ENCODE measurements around the gene DUSP28. TPM values are rescaled to one million over a fixed set of nuclear protein-coding genes. Genes with fewer than 3 reads are reported as not detected.

DUSP28 gene
- total and polyA plus RNA-seq, 2 of the 13 experiments (the other 11 are each of a cell fraction or from before 2014, with no cell fraction given) = 5.2 to 8.6 TPM

- TF ChIP-seq, protein P1, sequence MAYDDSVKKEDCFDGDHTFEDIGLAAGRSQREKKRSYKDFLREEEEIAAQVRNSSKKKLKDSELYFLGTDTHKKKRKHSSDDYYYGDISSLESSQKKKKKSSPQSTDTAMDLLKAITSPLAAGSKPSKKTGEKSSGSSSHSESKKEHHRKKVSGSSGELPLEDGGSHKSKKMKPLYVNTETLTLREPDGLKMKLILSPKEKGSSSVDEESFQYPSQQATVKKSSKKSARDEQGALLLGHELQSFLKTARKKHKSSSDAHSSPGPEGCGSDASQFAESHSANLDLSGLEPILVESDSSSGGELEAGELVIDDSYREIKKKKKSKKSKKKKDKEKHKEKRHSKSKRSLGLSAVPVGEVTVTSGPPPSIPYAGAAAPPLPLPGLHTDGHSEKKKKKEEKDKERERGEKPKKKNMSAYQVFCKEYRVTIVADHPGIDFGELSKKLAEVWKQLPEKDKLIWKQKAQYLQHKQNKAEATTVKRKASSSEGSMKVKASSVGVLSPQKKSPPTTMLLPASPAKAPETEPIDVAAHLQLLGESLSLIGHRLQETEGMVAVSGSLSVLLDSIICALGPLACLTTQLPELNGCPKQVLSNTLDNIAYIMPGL (CRISPR knock-in tag; IDR thresholded peaks at IDR 0.05; ENCODE audit: borderline replicate concordance in 1 of 2, low read depth in 1 of 2) = peak; percentile 84 to 91
- TF ChIP-seq SMAD9 (CRISPR knock-in tag; IDR thresholded peaks at IDR 0.05) = no peak
- peak; percentile 100 for TF ChIP-seq TBP (CRISPR knock-in tag; IDR thresholded peaks at IDR 0.05)
- peak; percentile 71 for TF ChIP-seq ZBTB2 (CRISPR knock-in tag; IDR thresholded peaks at IDR 0.05; ENCODE audit: low read depth)
- no peak for TF ChIP-seq ZSCAN30 (CRISPR knock-in tag; IDR thresholded peaks at IDR 0.05)
- peak; percentile 99 for TF ChIP-seq THAP11 (CRISPR knock-in tag; IDR thresholded peaks at IDR 0.05)
- no peak for TF ChIP-seq ZNF740 (CRISPR knock-in tag; IDR thresholded peaks at IDR 0.05)
- TF ChIP-seq EEA1 (CRISPR knock-in tag; IDR thresholded peaks at IDR 0.05; ENCODE audit: borderline replicate concordance) = peak; percentile 68; the same call in 1 of the 2 replicates
- peak; percentile 88 for TF ChIP-seq HDAC2 (CRISPR knock-in tag; IDR thresholded peaks at IDR 0.05)
- no peak; the same call in 1 of the 2 replicates for TF ChIP-seq ZNF670 (CRISPR knock-in tag; IDR thresholded peaks at IDR 0.05; ENCODE audit: borderline replicate concordance)
- TF ChIP-seq NCOR1 (IDR thresholded peaks at IDR 0.05; ENCODE audit: borderline replicate concordance, low read length) = no peak
- TF ChIP-seq RFX1 (IDR thresholded peaks at IDR 0.05) = peak; percentile 19; the same call in 1 of the 2 replicates
- peak; percentile 85; the same call in 1 of the 2 replicates for TF ChIP-seq ZFP62 (CRISPR knock-in tag; IDR thresholded peaks at IDR 0.05)
- peak; percentile 53; the same call in 1 of the 2 replicates for TF ChIP-seq ZBTB14 (CRISPR knock-in tag; IDR thresholded peaks at IDR 0.05)
- peak; percentile 41 for TF ChIP-seq TFE3 (CRISPR knock-in tag; IDR thresholded peaks at IDR 0.05)
- peak; percentile 71; the same call in 1 of the 2 replicates for TF ChIP-seq FOXO1 (CRISPR knock-in tag; IDR thresholded peaks at IDR 0.05)
- TF ChIP-seq, protein P2, sequence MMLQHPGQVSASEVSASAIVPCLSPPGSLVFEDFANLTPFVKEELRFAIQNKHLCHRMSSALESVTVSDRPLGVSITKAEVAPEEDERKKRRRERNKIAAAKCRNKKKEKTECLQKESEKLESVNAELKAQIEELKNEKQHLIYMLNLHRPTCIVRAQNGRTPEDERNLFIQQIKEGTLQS (CRISPR knock-in tag; IDR thresholded peaks at IDR 0.05) = peak; percentile 62; the same call in 1 of the 2 replicates
- TF ChIP-seq HOXA3 (CRISPR knock-in tag; IDR thresholded peaks at IDR 0.05) = peak; percentile 95
- TF ChIP-seq, protein P3, sequence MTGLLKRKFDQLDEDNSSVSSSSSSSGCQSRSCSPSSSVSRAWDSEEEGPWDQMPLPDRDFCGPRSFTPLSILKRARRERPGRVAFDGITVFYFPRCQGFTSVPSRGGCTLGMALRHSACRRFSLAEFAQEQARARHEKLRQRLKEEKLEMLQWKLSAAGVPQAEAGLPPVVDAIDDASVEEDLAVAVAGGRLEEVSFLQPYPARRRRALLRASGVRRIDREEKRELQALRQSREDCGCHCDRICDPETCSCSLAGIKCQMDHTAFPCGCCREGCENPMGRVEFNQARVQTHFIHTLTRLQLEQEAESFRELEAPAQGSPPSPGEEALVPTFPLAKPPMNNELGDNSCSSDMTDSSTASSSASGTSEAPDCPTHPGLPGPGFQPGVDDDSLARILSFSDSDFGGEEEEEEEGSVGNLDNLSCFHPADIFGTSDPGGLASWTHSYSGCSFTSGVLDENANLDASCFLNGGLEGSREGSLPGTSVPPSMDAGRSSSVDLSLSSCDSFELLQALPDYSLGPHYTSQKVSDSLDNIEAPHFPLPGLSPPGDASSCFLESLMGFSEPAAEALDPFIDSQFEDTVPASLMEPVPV (CRISPR knock-in tag; IDR thresholded peaks at IDR 0.05) = peak; percentile 76; the same call in 1 of the 2 replicates
These were observed 26.2 kb downstream of the DUSP28 start, which contains the start of gene CAPN10 (continued) for GRCh38 chr2:240586198-240586918.
